ENCODE measurements around the gene PYCARD.

DNA sequence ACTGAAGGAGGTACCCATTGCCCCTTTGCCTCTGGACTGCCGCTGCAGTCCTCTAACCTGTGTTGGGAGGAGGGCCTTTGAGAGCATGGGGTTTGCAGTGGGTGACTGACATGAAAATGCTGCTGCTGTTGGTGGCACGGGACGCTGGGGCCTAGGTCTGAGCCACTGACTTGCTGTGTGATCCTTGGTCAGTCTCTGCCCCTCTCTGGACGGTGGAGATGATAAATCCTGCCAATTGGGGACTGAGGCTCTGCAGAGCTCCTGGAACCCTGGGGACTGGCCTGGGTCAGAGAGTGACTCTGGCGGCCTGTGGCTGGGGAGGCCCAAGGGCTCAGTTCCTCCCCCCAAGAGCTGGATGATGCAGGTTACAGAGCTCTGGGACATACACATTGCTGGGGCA, 20.5 kb upstream of the PYCARD start:
- TF ChIP-seq, protein P1, sequence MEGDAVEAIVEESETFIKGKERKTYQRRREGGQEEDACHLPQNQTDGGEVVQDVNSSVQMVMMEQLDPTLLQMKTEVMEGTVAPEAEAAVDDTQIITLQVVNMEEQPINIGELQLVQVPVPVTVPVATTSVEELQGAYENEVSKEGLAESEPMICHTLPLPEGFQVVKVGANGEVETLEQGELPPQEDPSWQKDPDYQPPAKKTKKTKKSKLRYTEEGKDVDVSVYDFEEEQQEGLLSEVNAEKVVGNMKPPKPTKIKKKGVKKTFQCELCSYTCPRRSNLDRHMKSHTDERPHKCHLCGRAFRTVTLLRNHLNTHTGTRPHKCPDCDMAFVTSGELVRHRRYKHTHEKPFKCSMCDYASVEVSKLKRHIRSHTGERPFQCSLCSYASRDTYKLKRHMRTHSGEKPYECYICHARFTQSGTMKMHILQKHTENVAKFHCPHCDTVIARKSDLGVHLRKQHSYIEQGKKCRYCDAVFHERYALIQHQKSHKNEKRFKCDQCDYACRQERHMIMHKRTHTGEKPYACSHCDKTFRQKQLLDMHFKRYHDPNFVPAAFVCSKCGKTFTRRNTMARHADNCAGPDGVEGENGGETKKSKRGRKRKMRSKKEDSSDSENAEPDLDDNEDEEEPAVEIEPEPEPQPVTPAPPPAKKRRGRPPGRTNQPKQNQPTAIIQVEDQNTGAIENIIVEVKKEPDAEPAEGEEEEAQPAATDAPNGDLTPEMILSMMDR (IDR thresholded peaks at IDR 0.05; ENCODE audit: poor library complexity) = no peak
- TF ChIP-seq EZH2 (IDR thresholded peaks at IDR 0.05; ENCODE audit: borderline replicate concordance) = no peak
- TF ChIP-seq EZH2phosphoT487 (IDR thresholded peaks at IDR 0.05; ENCODE audit: low read depth, severe bottlenecking, unreplicated experiment) = no peak
